GM12874 (cell line): ENCODE results near the gene YWHAH.

Experiments used
- CTCF ChIP-seq: IDR thresholded peaks from 2 replicates; pipeline ENCODE4 v1.5.1; 2011; ENCODE audit warnings: low read depth, mild to moderate bottlenecking, control low read depth, low read length, moderate library complexity; ENCODE audit not compliant: insufficient read depth

YWHAH gene

DNA sequence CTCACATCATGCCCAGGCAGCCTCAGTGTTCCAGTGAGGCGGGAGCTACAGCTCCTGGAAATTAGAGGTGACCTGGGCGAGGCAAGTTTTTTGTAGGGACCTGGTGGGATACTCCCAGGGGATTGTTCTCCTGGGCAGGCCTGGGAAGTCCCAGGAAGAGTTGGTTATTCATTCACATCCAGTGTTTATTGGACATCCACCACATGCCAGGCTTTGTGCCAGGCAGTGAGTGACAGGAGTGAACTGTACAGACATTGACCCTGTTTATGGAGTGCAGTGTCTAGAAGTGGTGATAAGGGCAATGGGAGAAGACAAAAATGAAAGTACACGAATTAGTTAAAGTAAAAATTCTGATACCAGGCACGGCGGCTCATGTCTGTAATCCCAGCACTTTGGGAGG, 29.4 kb downstream of the YWHAH start:
- no peak for TF ChIP-seq CTCF

- peak; percentile 72 for TF ChIP-seq CTCF
Measured at GRCh38 chr22:31977141-31977841, 33.0 kb downstream of the YWHAH start.

DNA sequence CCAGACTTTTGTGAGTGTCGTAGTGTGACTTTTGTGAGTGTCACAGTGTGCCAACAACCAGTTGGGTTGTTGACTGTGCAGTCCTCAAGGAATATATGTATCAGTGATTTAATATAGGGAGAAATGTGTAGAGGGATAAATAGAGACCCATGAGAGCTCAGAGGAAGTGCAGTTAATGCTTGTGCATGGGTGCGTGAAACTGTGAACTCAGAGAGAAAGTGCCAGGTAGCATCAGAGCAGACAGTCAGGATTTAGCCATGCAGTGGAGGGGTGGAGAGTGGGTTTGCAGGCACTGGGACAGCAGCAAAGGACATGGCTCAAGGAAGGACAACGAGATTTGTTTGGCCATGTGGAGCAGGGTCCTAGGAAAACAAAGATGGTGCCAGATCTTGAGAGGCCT, 33.6 kb downstream of the YWHAH start:
- no peak for TF ChIP-seq CTCF

DNA sequence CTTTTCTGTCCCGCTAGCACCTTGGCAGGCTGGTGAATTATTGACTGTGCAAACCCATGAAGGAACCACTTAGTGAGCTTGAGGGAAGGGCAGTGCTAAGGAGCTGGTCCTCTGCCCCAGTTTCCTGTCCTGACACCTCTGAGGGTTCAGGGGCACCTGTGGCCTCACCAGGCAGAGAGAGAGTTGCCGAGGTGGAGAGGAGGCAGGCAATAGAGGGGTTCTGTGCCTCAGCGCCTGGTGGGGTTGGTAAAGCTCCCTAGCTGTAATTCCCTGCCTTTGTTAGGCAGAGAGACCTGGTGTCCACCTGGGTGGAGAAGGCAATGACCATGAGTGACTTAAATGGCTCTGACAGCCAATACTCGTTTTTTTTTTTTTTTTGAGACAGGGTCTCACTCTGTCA, 36.3 kb downstream of the YWHAH start:
- no peak for TF ChIP-seq CTCF

DNA sequence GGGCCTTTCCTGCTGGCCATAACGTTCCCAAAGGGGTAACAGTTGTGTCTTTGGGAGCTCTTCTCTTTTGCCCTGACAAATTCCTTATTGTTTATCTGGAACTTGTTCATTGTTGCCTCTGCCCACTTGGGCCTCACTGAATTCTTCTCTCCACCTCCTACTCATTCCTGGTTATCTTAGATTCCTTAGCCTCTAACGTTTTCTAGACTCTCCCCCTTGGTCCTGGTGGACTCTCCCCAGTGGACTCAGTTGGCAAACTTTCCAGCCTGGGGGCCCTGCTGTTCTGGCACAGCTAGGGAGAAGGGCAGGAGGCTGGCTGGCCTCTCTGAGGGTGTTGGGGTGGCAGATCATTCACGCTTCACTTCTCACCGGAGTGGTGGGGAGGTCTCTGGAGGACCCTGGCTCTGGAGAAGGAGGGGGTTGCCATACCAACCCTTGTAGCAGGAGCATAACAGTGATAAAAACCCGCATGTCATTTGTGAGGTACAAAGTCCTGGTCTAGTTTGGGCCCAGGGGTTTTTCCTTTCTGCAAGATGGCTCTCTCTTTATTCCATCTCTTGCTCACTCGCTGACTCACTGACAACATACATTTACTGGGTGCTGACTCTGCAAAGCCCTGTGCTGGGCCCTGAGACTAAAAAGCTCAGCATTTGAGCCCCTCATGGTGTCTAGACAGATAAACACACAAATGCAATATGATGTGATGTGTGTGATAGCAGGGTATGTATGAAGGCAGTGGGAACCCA, 39.7 kb downstream of the YWHAH start:
- no peak for TF ChIP-seq CTCF

- TF ChIP-seq CTCF, result no peak
Measured at GRCh38 chr22:31987218-31987617, 42.9 kb downstream of the YWHAH start.

GRCh38 chr22:31991102-31991839, 46.9 kb downstream of the YWHAH start:
- TF ChIP-seq CTCF, result no peak
